OCI-LY1 (cell line): Measurements from ENCODE around the gene ECD.

ENCODE experiments used
- H2AFZ ChIP-seq: fragments of 200-600 bp; sonication (generic), shearing (Covaris generic); 2 replicates; pipeline ENCODE4 v1.6.0; 2014; ENCODE audit warnings: antibody characterized with exemption, mild to moderate bottlenecking, low read length
- H3F3A ChIP-seq: fragments of 200-600 bp; sonication (generic), shearing (Covaris generic); 2 replicates; pipeline ENCODE4 v1.6.0; 2014; ENCODE audit warnings: mild to moderate bottlenecking, antibody characterized with exemption, low read length, moderate library complexity; ENCODE audit not compliant: insufficient read depth
- H3K27ac ChIP-seq: fragments of 200-600 bp; sonication (generic); 2 replicates; pipeline ENCODE4 v1.5.1; 2014; ENCODE audit warnings: low read length, mixed run types, mild to moderate bottlenecking, low read depth; ENCODE audit not compliant: poor library complexity, severe bottlenecking
- H3K27me3 ChIP-seq: fragments of 200-600 bp; sonication (generic); 2 replicates; pipeline ENCODE4 v1.6.0; 2014; ENCODE audit warnings: antibody characterized with exemption, mild to moderate bottlenecking, low read length, moderate library complexity; ENCODE audit not compliant: insufficient read depth
- H3K36me3 ChIP-seq: fragments of 200-600 bp; sonication (generic); 2 replicates; pipeline ENCODE4 v1.6.1; 2014; ENCODE audit warnings: mild to moderate bottlenecking, antibody characterized with exemption, low read length, moderate library complexity, mixed read lengths; ENCODE audit not compliant: insufficient read depth
- H3K4me1 ChIP-seq: fragments of 200-600 bp; sonication (generic); 2 replicates; pipeline ENCODE4 v1.5.1; 2014; ENCODE audit warnings: mild to moderate bottlenecking, low read length, moderate library complexity; ENCODE audit not compliant: insufficient read depth, severe bottlenecking
- H3K4me2 ChIP-seq: fragments of 200-600 bp; sonication (generic), shearing (Covaris generic); 2 replicates; pipeline ENCODE4 v1.6.1; 2014; ENCODE audit warnings: low read length
- H3K4me3 ChIP-seq: fragments of 200-600 bp; sonication (generic); 2 replicates; pipeline ENCODE4 v1.5.1; 2014; ENCODE audit warnings: low read length, low read depth, mild to moderate bottlenecking, mixed read lengths; ENCODE audit not compliant: poor library complexity, severe bottlenecking
- H3K79me2 ChIP-seq: fragments of 200-600 bp; shearing (Covaris generic); 2 replicates; pipeline ENCODE4 v1.6.1; 2016; ENCODE audit warnings: mixed run types, low read length, mixed read lengths; ENCODE audit not compliant: insufficient read depth
- H3K9ac ChIP-seq: fragments of 200-600 bp; sonication (generic), shearing (Covaris generic); 2 replicates; pipeline ENCODE4 v1.6.1; 2014; ENCODE audit warnings: mild to moderate bottlenecking, low read length, mixed read lengths
- H3K9me2 ChIP-seq: fragments of 200-600 bp; sonication (generic), shearing (Covaris generic); 2 replicates; pipeline ENCODE4 v1.6.1; 2014; ENCODE audit warnings: low read depth, mild to moderate bottlenecking, low read length, mixed read lengths
- H3K9me3 ChIP-seq: fragments of 200-600 bp; shearing (Covaris generic); 2 replicates; pipeline ENCODE4 v1.6.1; 2014; ENCODE audit warnings: low read length, mixed read lengths
- H4K20me1 ChIP-seq: fragments of 200-600 bp; sonication (generic), shearing (Covaris generic); 2 replicates; pipeline ENCODE4 v1.6.0; 2016; ENCODE audit warnings: mild to moderate bottlenecking, low read length; ENCODE audit not compliant: insufficient read depth
- CTCF ChIP-seq: fragments of 200-600 bp; sonication (generic), shearing (Covaris generic); IDR thresholded peaks from 2 replicates; pipeline ENCODE4 v1.5.1; 2017; ENCODE audit warnings: mild to moderate bottlenecking, antibody characterized with exemption, low read length, moderate library complexity, mixed read lengths
- EZH2 ChIP-seq: fragments of 200-600 bp; sonication (generic), shearing (Covaris generic); IDR thresholded peaks from 2 replicates; pipeline ENCODE4 v1.8.0; 2017; ENCODE audit warnings: borderline replicate concordance, mixed run types, mild to moderate bottlenecking, antibody characterized with exemption, low read length, moderate library complexity, mixed read lengths

The ECD gene

GRCh38 chr10:73088304-73088703 is 79.5 kb downstream of the ECD start:
- peaks cover 84% of the 10 kb centered on the region for H3K79me2 ChIP-seq
- no peaks in the 10 kb centered on the region for H3F3A ChIP-seq
- no peak for TF ChIP-seq EZH2
- no peak for TF ChIP-seq CTCF
- H3K4me1 ChIP-seq, result peaks cover 6% of the 10 kb centered on the region
- H3K4me3 ChIP-seq, result no peak overlapping the region
- peaks cover 5% of the 10 kb centered on the region; the same call in 1 of the 2 replicates for H4K20me1 ChIP-seq
- no peaks in the 10 kb centered on the region for H3K9me2 ChIP-seq
- H3K9me3 ChIP-seq, result no peaks in the 10 kb centered on the region
- no peak overlapping the region for H3K9ac ChIP-seq
- H3K4me2 ChIP-seq, result no peak overlapping the region
- H3K27ac ChIP-seq, result no peak overlapping the region
- no peak overlapping the region for H2AFZ ChIP-seq
- no peaks in the 10 kb centered on the region for H3K27me3 ChIP-seq
- H3K36me3 ChIP-seq, result no peaks in the 10 kb centered on the region; the same call in 1 of the 2 replicates

- TF ChIP-seq EZH2, result no peak
- no peak for TF ChIP-seq CTCF
- Histone ChIP-seq H3K9me2 (no peaks in the 10 kb centered on the region), H3K36me3 (no peaks in the 10 kb centered on the region; the same call in 1 of the 2 replicates), H3K9me3 (no peaks in the 10 kb centered on the region), H3F3A (no peaks in the 10 kb centered on the region), H2AFZ (no peak overlapping the region), H3K79me2 (peaks cover 88% of the 10 kb centered on the region), H3K4me1 (peaks cover 5% of the 10 kb centered on the region), H3K4me3 (no peak overlapping the region), H3K9ac (no peak overlapping the region), H4K20me1 (peaks cover 4% of the 10 kb centered on the region; the same call in 1 of the 2 replicates), H3K27me3 (no peaks in the 10 kb centered on the region), H3K27ac (no peak overlapping the region), H3K4me2 (no peak overlapping the region)
Measured at GRCh38 chr10:73086816-73087215, 81.0 kb downstream of the ECD start.

- Histone ChIP-seq H3F3A (no peaks in the 10 kb centered on the region), H3K9me2 (no peaks in the 10 kb centered on the region), H2AFZ (no peak overlapping the region), H3K4me1 (no peaks in the 10 kb centered on the region), H3K27ac (no peak overlapping the region), H3K36me3 (no peaks in the 10 kb centered on the region), H3K27me3 (no peaks in the 10 kb centered on the region), H3K79me2 (peaks cover 86% of the 10 kb centered on the region), H4K20me1 (no peaks in the 10 kb centered on the region), H3K9me3 (no peaks in the 10 kb centered on the region), H3K9ac (no peak overlapping the region), H3K4me2 (no peak overlapping the region), H3K4me3 (no peak overlapping the region)
- TF ChIP-seq CTCF (no peak), EZH2 (no peak)
Measured at GRCh38 chr10:73084209-73084608, 83.6 kb downstream of the ECD start.
